GM21529 (cell line): ENCODE data around the gene UVRAG.
"Not testable (repeated sequence)": the region's sequence is repeated elsewhere in the genome, so short reads cannot be mapped to it uniquely, and the experiment has no call there.

ENCODE experiments used
- ATAC-seq: cut with Tn5 transposase; IDR thresholded peaks from one replicate; pipeline ENCODE4 v1.9.1; 2021; ENCODE audit not compliant: unreplicated experiment

The UVRAG gene

DNA sequence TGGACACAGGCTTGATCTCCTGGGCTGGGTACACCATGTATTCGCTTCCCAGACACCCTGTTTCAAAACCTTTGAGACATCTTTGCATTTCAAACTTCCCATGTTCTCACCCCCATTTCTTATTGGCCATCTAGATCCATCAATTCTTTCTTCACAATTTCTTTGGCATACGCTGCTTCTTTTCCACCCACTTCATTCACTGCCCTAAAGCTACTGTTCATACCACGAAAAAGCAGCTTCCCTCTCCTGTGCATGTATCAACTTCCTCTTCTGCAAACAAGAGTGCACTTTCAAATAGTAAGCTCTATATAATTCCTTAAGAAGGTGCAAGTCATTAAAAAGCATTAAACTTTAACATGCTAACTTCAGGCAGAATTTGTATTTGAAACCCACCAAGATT lies 21.4 kb downstream of the UVRAG start:
- ATAC-seq, result no peak

- ATAC-seq, result no peak
Observed at GRCh38 chr11:75839851-75840250, 24.8 kb downstream of the UVRAG start.

DNA sequence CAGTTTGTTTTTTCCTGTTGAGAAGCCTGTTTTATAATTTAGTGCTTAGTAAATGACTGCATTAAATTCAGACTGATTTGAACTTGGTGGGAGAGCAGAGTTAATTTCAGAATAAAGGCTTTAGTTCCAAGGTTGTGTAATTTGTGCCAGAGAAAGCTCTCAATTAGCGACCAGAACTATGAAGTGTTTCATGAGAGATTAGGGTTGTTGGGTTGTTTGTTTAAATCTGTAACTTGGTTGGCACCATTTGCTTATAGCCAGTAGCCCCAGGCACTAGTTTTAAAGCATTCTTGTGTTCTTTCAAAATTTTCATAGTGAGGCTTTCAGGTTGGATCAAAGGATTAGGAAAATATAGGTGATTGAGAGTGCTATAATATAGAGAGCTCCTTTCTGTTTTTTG lies 25.5 kb downstream of the UVRAG start:
- no peak for ATAC-seq

- no peak for ATAC-seq
Observed at GRCh38 chr11:75841739-75842138, 26.7 kb downstream of the UVRAG start.

DNA sequence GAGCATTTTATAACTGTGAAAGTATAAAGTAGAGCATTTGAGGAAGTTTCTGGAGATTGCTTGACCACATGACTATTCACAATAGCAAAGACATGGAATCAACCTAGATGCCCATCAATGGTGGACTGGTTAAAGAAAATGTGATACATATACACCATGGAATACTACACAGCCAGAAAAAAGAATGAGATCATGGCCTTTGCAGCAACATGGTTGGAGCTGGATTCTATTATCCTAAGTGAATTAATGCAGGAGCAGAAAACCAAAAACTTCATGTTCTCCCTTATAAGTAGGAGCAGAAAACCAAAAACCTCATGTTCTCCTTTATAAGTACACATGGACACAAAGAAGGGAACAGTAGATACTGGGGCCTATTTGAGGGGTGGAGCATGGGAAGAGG lies 30.3 kb downstream of the UVRAG start:
- ATAC-seq, result no peak

DNA sequence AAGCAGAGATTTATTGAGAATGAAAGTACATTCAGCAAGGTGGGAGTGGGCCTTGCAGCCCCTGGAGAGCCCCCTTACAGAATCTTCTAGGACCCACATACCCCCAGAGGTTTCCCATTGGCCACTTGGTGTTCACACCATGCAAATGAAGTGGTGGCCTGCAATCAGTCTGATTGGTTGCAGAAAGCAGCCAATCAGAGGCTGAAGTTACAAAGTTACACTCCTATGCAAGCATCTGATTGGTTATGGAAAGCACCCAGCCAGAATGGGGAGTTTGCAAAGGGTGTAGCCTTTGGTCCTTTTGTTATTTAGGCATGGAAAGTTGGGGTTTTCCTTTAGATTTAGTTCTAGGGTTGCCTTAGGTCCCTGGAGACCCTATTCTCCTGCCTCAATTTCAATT lies 34.9 kb downstream of the UVRAG start:
- ATAC-seq, result no peak

DNA sequence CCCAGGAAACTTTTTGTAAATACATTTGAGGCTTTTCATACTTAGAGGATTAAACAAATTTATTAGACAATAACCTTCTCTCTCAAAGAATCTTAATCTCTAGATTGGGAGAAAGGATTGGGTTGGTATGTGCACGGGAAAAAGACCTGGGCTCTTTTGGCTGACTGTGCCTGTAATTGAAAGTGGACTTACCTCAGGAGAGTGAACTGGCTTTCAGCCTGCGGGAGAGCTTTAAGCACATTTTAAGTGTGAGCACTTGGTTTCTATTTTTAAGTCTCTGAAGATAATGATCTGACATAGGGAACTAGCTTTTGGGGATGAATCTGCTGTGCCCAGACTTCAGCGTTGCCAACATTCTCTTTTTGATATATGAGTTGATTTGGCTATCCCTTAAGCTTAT lies 35.8 kb downstream of the UVRAG start:
- ATAC-seq, result no peak

DNA sequence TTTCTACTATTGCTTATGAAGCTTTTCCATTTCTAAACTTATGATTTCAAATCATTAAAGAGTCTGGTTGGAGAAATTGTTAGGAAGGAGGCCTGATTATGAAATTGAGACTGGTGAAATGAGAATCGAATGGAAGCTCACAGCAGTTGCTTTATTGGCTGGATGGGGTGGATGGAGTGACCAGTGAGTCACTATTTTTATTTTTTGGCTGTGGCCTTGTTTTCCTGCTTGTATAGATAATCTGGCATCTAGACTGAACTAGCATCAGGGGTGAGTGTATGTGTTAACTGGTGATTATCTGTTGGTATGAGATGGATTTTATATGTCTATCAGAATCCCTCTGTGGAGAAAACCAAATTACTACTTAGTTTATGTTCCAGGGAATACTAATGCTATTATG lies 36.2 kb downstream of the UVRAG start:
- no peak for ATAC-seq

DNA sequence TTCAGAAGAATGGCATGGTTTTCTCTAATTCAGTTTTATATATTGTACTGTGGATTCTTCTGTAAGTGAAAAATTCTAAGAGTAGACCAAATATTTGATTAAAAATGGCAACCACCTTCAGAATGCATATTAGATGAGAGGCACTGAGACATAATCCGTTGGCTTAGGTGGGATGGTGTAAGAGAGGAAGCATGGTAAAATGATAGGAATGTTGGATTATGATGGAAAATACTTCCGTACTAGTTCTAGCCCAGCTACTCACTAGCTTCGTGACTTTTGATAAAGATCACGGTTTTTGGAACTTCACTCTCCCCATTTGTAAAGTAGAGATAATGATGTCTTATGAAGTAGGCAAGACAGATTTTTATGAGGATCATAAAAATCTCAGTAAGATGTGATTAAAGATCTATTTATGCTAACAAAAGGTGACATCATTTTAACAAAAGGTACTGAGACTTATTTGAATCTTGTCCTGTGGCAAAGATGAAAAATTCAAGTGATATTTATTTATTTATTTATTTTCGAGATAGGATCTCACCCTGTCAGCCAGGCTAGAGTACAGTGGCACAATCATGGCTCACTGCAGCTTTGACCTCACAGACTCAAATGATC lies 37.5 kb downstream of the UVRAG start:
- ATAC-seq, result no peak

- not testable (repeated sequence) for ATAC-seq
Observed at GRCh38 chr11:75853563-75853962, 38.6 kb downstream of the UVRAG start.

GRCh38 chr11:75853971-75854370 lies 39.0 kb downstream of the UVRAG start:
- ATAC-seq, result no peak

DNA sequence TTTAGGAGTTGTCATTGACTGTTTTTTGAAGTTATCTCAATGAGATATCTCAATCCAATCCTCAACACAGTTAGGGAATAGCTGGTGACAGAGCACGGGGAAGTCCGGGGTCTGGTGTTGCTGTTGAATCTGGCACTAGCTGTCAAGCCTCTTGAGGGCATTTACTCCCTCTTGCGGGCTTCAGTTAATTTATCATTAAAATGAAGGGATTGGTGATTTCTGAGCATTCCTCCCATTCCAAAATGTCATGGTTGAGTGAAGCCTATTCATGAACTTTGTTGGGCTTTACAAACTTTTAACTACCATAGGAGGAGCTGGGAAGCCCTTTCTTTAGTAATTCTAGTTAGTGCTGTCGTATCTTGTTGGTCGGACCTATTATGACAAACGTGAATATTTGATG lies 40.2 kb downstream of the UVRAG start:
- ATAC-seq, result no peak

DNA sequence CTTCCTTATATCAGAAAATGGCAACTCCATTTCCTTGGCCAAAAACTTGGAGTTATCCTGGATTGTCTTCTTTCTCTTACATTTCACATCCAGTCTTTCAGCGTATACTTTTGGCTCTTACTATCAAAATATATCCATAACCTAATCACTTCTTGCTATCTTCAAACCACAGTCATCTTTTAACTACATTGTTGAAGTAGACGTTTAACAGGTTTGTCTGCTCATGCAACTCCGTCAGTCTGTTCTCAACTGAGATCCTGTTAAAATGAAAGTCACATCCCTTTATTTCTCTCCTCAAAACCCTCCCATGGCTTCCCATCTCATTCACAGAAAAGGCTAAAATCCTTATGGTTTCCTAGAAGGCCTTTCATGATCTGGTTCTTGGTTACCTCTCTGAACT lies 41.9 kb downstream of the UVRAG start:
- no peak for ATAC-seq

DNA sequence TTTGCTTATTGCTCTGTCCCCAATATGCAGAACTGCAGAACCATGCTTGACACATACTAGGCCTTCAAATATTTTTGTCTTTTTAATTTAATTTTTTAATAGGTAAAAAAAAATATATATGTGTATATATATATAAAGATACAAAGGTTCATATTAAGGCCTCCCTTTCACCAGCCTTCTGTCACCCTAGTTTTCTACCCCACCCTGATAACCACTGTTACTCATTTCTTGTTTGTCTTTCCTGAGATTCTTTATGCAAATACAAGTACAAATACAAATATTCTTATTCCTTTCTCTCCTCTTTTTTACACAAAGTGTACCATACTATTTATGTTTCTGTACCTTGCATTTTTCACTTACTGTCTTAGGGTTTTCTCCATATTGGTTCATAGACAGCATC lies 43.0 kb downstream of the UVRAG start:
- ATAC-seq, result no peak

DNA sequence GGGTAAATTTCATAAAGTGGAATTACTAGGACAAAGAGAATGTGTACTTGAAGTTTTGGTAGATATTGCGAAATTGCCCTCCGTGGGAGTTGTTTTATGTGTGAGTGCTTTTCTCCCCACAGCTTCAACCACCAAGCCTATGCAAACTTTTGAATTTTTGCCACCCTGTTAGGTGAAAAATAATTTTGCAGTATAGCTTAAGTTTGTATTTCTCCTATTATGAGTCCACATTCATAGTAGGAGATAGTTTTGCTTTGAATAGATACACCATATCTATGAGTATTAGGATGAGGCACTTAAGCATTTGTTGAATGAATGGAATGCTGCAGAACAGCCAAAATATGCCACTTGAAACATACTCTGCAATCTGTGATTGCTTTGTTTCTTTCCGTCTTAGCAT lies 43.6 kb downstream of the UVRAG start:
- ATAC-seq, result no peak

DNA sequence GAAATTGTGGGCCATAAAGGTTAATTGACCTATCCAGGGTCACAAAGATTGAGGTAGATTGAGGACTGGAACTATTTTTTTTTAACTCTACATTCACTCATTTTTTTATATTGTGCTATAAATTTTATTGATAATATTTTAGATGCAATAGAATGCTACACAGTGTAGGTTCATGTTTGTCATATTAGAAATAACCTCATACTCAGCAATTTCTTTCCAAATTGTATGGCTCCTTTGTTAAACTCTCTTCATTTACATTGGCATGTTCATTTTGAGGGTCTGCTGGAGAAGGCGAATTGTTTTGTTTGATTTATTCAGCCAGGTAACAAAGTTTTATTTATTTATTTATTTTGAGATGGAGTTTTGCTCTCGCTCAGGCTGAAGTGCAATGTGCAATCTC lies 44.6 kb downstream of the UVRAG start:
- ATAC-seq, result no peak

DNA sequence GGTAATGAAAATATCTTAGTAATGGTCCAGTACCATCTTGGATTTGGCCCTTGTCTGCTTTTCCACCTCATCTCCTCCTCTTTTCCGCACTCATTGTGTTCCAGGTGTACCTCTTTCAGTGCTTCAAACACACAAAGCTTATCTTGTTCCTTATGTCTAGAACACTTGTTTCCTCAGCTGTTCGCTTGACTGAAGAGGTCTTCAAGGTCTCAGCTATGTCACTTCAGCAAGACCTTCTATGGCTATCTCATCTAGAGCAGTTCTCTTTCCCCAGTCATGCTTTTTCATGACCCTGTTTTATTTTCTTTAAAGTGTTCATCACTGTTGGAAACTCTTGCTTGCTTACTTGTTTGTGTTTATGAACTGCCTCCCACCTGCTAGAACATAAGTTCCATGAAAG lies 47.4 kb downstream of the UVRAG start:
- ATAC-seq, result no peak

DNA sequence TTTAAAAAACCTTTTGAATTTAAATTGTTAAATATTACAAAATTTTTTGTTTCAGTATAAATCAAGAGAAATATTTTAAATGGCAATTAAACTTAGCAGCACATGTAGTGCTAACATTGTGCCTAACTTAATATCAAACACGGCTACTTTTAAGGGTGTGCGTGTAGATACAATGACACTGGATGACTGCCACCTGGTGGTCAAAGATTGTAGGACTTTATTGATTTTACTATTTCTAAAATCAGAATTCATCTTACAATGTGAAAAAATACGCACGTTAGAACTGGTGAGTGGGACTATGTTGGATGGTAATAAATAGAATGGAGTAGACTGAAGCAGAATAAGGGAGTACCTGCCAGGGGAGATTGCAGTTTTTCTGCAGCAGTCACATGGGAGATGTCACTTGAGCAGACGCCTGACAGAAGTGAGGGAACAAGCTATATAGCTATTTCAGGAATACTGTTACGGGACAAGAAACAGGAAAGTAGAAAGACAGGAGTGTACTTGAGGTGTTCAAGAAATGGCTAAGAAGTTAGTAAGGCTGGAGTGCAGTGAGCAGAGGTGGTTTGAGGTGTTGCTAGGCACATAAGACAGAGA lies 52.9 kb downstream of the UVRAG start:
- no peak for ATAC-seq

- ATAC-seq, result no peak
Observed at GRCh38 chr11:75868990-75869389, 54.0 kb downstream of the UVRAG start.

GRCh38 chr11:75869661-75870455 lies 54.8 kb downstream of the UVRAG start:
- ATAC-seq, result no peak

DNA sequence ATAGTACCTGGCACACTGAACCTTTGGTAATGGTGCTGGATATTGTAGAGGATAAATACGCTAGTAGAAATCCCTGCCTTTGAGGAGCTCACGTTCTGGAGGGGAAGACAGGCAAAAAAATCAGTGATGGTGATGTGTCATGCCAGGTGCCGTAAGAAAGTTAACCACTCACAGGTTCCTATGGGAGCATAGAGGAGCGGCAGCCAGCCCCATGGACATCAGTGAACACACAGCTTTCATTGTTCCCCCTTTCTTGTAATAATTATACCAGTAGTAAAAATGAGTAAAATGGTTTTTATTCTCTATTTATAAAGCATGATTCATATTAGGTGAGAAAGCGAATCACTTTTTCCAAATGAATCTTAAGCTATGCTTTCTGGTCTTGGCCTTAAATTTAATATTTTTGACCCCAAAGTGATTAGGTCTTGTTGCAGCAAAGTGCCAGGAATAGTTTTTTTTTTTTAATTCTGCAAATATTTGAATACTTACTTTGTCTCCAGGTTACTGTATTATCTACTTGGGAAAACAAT lies 57.9 kb downstream of the UVRAG start:
- ATAC-seq, result peak; percentile 21
